ENCODE results near the gene B4GALT3.
A peak's percentile ranks its signal among the peaks of the same experiment; 100 is the strongest.

B4GALT3 gene

DNA sequence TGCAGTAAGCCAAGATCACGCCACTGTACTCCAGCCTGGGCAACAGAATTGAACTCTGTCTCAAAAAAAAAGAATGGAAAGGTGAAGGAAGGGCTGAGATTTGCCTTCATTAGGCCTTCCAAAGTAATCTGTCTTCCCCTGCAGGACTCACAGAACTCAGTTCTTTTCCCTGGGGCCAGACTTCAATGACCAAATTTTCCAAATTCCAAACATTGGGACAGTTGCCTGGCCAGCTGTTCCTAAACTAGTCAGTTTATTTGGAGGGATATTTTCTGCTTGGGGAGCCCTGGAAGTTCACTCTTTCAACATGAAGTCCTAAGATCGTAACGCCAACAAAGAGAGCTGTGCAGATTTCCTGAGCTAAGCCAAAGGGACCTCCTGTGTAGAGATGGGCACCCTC lies 39.4 kb downstream of the B4GALT3 start:
- H3K4me1 ChIP-seq, result no peaks in the 10 kb centered on the region
- no peak overlapping the region for H3K9ac ChIP-seq
- H3K4me3 ChIP-seq (ENCODE audit: low read depth, low read length), result no peak overlapping the region
- H3K4me2 ChIP-seq (ENCODE audit: low read length), result no peak overlapping the region
- H3K27me3 ChIP-seq (ENCODE audit: control insufficient read depth, insufficient read depth, low read length), result no peaks in the 10 kb centered on the region
- H3K27ac ChIP-seq, result no peak overlapping the region
- no peaks in the 10 kb centered on the region for H3K9me3 ChIP-seq (ENCODE audit: control insufficient read depth, low read length)
- H3K36me3 ChIP-seq (ENCODE audit: control insufficient read depth, insufficient read depth, low read length), result no peaks in the 10 kb centered on the region
- H2AFZ ChIP-seq, result no peak overlapping the region
- TF ChIP-seq, protein P1, sequence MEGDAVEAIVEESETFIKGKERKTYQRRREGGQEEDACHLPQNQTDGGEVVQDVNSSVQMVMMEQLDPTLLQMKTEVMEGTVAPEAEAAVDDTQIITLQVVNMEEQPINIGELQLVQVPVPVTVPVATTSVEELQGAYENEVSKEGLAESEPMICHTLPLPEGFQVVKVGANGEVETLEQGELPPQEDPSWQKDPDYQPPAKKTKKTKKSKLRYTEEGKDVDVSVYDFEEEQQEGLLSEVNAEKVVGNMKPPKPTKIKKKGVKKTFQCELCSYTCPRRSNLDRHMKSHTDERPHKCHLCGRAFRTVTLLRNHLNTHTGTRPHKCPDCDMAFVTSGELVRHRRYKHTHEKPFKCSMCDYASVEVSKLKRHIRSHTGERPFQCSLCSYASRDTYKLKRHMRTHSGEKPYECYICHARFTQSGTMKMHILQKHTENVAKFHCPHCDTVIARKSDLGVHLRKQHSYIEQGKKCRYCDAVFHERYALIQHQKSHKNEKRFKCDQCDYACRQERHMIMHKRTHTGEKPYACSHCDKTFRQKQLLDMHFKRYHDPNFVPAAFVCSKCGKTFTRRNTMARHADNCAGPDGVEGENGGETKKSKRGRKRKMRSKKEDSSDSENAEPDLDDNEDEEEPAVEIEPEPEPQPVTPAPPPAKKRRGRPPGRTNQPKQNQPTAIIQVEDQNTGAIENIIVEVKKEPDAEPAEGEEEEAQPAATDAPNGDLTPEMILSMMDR (IDR thresholded peaks at IDR 0.05), result no peak
- H3K79me2 ChIP-seq, result no peaks in the 10 kb centered on the region

DNA sequence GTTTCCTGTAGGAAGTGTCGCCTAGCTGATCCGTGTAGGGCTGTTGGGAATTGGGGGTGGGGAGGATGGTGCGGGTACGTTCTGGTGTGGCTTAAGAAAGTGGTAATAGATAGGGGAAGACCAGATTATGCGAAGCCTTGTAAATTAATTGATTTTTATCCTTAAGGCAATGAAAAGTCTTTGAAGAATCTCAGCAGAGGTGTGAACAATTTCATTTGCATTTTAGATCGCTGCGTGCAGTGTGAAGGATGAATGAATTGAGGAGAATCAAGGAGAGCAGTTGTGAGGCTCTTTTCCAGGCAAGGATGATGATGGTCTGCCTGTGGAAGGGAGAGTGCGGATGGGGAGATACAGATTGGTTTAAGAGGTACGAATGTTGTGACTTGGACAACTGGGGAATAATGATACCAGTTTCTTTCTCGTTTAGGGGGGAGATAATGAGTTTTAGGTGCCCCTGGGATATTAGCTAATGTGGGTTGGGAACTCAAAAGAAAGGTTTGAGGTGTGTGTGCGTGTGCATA lies 44.0 kb downstream of the B4GALT3 start:
- Histone ChIP-seq H3K36me3 (ENCODE audit: control insufficient read depth, insufficient read depth, low read length) (no peaks in the 10 kb centered on the region), H2AFZ (peak overlapping the region; percentile 84), H3K79me2 (no peaks in the 10 kb centered on the region), H3K27me3 (ENCODE audit: control insufficient read depth, insufficient read depth, low read length) (no peaks in the 10 kb centered on the region), H3K27ac (peak overlapping the region; percentile 99), H3K9me3 (ENCODE audit: control insufficient read depth, low read length) (no peaks in the 10 kb centered on the region), H3K4me1 (peaks cover 4% of the 10 kb centered on the region), H3K4me2 (ENCODE audit: low read length) (peak overlapping the region; percentile 85), H3K4me3 (ENCODE audit: low read depth, low read length) (peak overlapping the region; percentile 86), H3K9ac (no peak overlapping the region)
- TF ChIP-seq, protein P1 (IDR thresholded peaks at IDR 0.05), result no peak

DNA sequence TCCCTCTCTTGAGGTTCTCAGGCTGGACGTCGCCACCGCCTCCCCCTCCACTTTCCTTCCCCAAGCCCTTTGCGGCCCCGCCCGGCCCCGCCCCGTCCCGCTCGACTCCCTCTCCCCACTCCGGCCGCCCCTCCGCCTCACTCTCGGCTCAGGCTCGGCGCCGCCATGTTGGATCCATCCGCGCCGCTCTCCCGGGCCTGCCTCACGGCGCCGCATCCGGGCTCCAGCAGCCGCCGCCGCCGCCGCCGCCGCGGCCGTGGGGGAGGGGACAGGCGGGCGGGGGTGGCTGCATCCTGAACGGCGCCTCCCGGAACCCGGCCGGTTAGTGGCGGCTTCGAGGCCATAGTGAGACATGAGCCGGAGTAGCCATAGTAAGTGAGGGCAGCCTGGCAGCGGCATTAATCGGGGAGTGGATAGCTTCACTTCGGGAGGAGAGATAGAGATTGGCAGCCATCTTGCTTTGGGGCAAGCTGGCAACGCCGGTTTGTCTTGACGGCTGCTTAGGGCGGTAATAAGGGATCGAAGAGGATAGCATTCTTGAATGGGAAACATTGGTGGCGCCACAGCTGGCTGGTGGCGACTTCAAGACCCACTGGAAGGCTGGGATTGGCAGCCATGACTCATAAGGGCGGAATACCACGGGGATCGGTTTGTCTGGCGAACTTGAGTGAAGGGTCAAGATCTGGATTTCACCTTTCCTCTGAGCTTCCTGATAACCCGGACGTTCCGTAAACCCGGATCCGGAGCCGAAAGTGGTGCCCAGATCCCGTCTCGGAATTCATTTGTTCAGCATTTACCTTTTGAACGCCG lies 44.7 kb downstream of the B4GALT3 start, which contains the start of gene DEDD:
TSS of gene DEDD (minus strand) at position 258 of the 810 bp plus-strand sequence. CDS start 8,205 bp downstream, outside the sequence.
- Histone ChIP-seq H3K9ac (peak within 1 kb of the TSS; percentile 87), H3K27ac (peak within 1 kb of the TSS; percentile 99), H3K4me1 (peaks cover 4% of the 10 kb centered on the region), H3K9me3 (ENCODE audit: control insufficient read depth, low read length) (no peaks in the 10 kb centered on the region), H3K27me3 (ENCODE audit: control insufficient read depth, insufficient read depth, low read length) (no peaks in the 10 kb centered on the region), H3K79me2 (no peaks in the 10 kb centered on the region), H2AFZ (peak within 1 kb of the TSS; percentile 84), H3K36me3 (ENCODE audit: control insufficient read depth, insufficient read depth, low read length) (no peaks in the 10 kb centered on the region), H3K4me3 (ENCODE audit: low read depth, low read length) (peak within 1 kb of the TSS; percentile 86), H3K4me2 (ENCODE audit: low read length) (peak within 1 kb of the TSS; percentile 85)
- TF ChIP-seq, protein P1 (IDR thresholded peaks at IDR 0.05), result no peak

DNA sequence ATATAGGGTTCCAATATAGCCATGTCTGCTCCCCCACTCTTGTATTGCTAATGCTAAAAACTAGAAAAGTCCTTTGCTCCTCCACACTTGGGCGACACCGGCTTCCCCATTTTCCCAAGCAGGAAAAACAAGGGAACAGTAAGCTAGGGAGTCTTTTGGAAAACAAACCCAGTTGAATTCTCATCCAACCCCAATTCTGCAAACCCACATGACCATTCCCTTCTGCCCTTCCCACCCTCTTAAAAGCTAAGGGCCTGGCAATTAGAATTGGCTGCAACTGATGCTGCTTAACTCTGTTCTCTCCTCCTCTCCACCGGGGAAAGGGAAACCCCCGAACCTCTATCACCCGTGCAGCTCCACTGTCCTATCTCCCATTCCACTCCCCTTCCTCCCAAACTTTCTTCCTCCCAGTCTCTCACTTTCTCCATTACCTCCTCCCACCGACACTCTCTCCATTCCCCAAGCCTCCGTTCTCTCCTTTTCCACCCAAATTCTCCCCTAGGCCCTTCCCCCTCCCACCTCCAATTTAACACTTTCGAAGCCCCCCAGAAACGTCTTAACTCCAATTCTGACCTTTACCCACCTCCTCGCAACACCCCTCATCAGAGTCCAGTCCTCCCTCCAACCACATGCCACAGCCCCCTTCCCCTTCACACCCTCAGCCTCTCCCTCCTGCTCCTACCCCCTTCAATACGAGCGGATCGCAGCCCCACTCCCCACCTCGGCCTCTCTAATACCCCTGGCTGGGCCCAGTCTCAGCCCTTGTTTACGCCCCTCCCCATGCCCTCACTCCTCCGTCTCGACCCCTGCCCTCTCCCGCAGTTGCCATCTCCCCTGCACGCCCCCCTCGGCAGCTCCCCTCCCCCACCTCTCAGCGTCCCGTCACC lies 45.5 kb downstream of the B4GALT3 start:
- Histone ChIP-seq H3K4me2 (ENCODE audit: low read length) (peak overlapping the region; percentile 85), H3K9ac (peak overlapping the region; percentile 87), H3K9me3 (ENCODE audit: control insufficient read depth, low read length) (no peaks in the 10 kb centered on the region), H2AFZ (peak overlapping the region; percentile 84), H3K27ac (peak overlapping the region; percentile 99), H3K27me3 (ENCODE audit: control insufficient read depth, insufficient read depth, low read length) (no peaks in the 10 kb centered on the region), H3K79me2 (no peaks in the 10 kb centered on the region), H3K4me1 (peaks cover 4% of the 10 kb centered on the region), H3K4me3 (ENCODE audit: low read depth, low read length) (peak overlapping the region; percentile 86), H3K36me3 (ENCODE audit: control insufficient read depth, insufficient read depth, low read length) (no peaks in the 10 kb centered on the region)
- TF ChIP-seq, protein P1 (IDR thresholded peaks at IDR 0.05), result no peak

Measured in parathyroid adenoma (tissue), 2 donors.